HG03064 (cell line): ENCODE results near the gene CLDN17.

Experiments
- ATAC-seq: cut with Tn5 transposase; IDR thresholded peaks from one replicate; pipeline ENCODE4 v1.9.1; 2021; ENCODE audit warnings: low read depth; ENCODE audit not compliant: unreplicated experiment

Gene CLDN17, protein sequence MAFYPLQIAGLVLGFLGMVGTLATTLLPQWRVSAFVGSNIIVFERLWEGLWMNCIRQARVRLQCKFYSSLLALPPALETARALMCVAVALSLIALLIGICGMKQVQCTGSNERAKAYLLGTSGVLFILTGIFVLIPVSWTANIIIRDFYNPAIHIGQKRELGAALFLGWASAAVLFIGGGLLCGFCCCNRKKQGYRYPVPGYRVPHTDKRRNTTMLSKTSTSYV

DNA sequence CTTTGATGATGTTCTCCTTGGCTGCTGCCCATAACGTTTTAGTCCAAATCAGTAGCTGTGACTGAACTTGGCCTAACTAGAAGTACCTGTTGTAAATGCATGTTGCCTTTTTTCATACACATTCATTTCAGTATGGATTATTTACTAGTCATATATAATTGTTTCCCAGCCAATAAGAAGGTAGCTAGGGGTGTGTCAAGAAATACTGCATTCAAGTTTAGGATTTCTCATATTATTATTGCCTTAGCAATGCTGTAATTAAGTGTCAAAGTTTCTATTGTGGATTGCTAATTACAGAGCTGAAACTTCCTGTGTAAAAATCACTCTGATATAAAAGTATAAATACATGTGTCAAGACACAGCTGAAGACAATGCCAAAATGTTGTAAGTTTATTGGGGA, at the start of gene CLDN17:
TSS of gene CLDN17 (minus strand) at position 101 of the 400 bp plus-strand sequence. CDS start 188 bp downstream, outside the sequence.
- ATAC-seq = no peak

DNA sequence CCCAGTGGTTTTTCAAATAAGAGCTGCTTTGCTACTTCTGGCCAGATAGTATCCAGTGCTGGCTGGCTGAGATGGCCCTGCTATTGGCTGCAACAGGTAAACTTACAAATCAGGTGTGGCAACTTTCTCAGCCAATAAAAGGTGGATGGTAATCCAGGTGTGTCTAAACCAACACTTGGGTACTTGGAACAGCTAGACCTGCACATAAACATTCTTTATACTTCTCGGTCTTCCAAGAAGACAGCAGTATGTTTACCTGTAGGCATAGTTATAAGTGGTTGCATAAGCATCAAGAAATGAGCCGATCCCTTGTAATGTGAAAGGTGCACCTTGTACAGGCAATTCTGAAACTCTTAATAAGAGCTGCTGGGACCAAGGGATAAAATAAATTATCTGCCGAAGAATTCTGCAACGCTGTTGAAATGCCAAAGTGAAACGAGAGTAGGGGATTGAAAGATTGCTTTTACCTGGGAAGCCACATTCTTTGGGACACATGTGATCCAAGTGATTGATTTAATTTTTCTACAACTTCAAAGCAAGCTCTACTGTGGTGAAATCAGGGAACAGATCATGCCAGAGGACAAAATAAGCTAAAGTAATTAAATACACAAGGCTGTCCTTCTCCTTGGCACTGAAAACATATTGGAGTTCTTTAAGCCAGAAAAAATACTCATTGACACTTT, 49.6 kb upstream of the CLDN17 start, which contains the start of gene CLDN8:
TSS of gene CLDN8 (minus strand) at position 57 of the 683 bp plus-strand sequence. CDS start 172 bp downstream, outside the sequence.
- ATAC-seq = no peak

DNA sequence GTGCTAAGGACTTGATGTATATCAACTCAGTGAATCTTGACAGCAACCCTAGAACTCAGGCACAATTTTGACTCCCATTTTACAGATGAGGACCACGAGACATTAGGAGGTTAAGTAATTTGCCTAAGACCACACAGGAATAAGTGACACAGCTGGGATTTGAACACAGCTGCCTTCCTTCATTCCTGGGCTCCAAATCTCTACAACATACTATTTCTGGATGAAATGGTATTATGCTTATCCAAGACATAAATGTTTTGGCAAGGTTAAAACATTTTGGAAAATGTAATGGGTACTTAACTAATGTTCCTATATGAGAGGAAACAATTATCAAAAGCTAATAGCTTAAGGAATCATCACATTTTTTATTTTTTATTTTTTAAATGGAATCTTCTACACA, 44.5 kb upstream of the CLDN17 start:
- no peak for ATAC-seq

DNA sequence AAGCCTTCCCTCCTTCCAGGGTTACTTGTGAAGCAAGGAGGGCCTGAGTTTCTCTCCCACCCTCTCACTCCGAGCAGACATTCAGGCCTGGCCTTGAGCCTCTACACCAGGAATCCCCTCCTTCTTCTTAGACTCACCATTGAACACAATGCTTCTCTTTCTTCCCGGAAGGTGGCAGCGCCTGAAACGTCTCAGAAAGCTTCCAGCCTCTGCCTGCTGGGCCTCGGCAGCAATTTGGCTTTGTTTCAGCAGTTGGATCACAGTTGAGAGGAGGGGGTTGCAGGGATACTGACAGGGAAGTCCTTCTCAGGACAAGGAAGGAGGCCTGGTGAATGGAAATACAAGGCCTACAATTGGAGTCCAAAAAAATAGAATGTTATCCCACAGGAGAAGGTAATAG, 43.0 kb upstream of the CLDN17 start:
- no peak for ATAC-seq

DNA sequence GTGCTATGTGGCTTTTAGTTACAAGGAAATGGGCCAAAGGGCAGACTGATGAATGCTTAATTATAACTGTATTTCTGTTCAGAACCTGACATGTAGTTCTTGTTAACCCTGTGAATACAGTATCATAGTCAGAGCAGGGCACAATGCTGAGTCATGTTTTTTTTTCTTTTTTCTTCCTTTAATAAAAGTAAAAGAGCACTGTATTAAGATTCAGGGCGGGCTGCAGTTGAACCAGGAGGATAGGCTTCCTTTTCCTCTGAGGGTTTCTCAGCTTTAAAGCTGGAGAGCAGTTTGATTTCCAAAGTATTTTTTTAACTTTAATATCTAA, 40.6 kb upstream of the CLDN17 start:
- no peak for ATAC-seq

DNA sequence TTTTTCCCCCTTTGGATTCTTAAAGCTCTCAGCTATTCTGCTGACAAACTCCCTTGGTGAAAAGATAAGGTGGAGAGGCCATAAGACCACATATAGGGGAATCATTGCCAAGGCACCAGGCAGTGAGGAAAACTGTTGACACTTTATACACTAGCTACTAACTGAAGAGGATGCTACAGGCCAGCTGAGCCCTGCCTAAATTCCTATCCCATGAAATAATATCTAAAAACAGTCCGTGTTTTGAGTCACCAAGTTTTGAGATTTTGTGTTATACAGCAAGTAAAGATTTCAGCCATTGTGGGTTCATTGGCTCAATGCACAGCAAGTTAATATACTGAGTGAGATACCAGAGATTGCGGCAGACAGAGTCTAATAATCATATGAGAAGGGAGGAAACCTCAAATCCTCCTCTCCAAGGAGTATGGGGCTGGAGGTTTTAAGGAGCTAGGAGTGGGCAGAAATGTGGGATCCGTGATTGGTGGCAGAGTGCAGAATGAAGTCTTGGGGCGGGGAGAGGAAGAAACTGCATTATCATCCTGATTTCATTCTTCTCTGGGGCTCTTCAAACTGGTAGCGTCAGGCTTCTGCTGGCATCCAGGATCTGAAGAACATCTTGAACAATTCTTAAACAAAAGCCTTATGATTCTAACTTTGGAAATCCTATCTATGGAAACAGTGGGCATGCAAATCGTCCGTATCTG, 40.1 kb upstream of the CLDN17 start:
- no peak for ATAC-seq

DNA sequence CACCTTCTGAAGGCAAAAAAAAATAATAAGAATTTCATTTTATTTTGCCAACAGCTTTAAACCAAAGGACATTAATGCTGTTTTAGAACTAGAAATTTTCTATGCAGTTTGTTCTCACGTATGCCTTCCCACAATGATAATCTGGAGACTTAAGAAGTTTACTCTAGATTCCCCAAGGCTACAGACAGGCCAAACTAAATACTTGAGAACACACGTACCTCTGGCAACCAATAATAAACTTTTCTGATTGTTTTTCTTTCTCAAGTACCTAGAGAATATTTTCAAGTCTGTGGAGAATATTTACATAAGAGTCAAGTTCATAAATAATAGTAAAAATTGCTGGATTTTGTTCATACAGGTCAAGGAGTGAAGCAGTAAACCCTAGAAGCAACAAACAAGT, 33.4 kb upstream of the CLDN17 start:
- no peak for ATAC-seq

DNA sequence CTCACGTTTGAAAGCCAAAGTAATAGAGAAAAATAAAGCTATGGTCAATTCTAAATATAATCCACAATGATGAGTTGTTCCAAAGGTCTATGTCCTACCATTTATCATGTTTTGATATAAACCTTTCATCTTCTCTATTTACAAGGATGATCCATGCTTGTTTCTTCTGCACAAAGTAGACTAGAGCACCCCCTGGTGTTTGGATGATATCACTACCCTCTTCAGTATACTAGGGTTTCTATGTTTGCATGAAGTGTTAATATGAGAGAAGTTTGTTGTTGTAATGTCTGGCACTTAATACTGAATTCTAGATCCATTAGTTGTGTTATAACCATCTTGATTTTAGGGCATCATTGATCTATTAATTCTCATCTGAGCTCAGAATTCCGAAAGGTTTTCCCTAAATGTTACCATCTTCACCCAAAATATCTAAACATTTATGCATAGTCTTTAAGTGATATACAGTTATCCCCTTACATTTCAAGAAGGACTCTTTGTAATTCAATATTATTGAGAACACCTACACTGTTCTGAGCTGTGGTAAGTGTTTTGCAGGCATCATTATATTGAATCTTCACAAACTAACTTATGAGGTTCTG, 28.2 kb upstream of the CLDN17 start:
- ATAC-seq = no peak

DNA sequence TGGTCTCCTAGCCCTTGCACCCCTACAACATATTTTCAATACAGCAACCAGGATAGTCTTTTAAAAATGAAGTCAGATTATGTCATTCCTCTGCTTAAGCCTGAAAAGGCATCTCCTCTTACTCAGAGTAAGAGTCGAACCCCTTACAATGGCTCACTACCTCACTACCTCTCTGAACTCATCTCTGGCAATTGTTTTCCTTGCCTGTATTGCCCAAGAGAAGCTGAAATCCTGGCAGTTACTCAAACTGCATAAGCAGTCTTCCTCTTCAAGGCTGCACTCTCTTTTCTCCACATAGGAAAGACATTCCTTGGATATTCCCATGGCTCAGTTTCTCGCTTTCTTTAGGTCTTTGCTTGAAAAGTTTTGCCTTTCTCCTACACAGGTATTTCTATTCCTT, 26.6 kb upstream of the CLDN17 start:
- no peak for ATAC-seq

DNA sequence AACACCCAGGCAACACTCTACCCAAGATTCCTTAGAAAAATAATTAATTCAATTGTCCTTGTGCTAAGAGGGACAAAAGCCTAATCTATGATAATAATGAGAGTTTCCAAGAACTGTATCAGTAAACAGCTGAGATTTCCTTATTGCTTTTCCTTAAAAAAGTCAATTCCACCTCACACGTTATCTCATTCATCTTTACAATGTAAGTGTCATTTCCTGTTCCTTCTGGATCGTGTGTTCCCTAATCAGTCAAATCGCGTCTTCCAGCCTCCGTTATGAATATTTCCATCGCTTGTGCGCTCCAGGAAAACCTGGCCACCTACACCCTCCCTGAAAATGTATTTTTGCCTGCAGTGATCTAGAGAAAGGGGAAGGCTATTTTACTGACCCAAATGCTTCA, 23.9 kb upstream of the CLDN17 start:
- ATAC-seq = no peak

DNA sequence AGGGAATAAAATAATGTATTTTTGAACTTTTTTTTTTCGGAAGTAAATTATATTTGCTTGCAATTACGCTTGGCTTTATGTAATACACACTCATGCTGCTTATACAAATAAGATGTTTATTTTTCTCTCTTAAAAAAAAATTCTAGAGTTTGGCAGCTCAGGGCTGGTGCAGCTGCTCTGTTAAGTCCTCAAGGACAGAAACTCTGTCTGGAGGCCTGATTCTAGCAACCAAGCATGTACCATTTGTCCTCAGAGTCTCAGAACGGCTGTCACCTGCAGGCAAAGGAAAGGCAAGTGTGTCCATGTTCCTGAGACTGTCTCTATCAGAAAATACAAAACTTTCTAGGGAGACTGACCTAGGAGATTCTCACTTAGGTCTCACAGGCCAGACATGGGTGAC, 23.2 kb upstream of the CLDN17 start:
- no peak for ATAC-seq

DNA sequence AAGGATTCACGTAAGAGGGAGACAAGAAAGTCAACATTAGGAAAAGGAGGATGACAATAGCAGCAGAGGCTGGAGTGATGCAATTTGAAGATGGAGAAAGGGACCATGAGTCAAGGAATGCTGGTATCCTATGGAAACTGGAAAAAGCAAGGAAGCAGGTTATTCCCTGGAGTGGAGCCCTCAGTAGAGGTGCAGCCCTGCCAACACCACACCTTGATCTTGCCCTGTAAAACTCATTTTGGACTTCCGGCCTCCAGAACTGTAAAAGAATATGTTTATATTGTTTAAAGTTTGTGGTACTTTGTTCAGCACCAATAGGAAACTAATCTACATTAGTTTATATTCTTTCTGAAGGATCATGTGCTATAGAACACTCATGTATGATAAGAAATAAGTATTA, 19.6 kb upstream of the CLDN17 start:
- no peak for ATAC-seq

DNA sequence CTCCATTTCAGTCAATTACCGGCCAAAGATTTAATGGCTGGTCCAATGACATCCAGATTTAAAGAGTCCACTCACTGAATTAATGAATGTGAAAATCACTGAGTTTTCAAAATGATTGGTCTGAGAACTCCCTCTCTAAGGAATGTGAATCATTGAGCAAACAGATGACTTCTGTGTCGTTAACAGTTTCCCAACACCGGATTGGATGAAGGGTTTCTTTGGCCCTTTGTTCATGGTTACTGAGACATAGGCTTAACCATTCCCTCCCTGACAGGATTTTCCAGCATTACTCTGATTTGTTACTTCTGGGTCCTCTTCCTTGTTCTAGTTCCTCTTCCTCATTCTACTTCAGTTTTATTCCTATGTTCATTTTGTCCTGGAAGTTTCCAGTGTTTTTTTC, 1.5 kb upstream of the CLDN17 start:
- ATAC-seq = no peak

DNA sequence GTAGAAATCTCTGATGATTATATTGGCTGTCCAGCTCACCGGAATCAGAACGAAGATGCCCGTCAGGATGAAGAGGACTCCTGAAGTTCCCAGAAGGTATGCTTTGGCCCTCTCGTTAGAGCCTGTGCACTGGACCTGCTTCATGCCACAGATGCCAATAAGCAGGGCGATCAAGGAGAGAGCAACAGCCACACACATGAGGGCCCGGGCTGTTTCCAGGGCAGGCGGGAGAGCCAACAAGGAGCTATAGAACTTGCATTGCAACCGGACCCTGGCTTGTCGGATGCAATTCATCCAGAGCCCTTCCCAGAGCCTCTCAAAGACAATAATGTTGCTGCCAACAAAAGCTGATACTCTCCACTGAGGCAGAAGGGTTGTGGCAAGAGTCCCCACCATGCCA, 434 bp downstream of the CLDN17 start:
- ATAC-seq = no peak

DNA sequence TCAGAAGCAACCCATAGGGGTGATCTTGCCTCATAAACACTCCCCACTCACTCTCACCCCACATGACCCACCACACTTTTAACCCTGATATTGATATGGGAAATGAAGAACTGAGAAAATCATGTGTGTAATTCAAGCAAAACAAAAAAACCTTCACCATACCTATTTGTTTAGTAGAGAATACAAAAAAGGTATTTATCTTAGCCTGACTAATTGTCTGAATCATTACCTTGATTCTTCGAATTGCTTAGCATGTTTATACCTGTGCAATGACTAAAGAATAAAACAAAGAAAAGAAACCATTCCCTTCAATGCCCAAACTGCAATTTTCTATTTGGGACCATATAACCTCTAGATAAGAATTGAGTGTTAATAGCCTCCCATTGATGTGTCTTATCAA, 1.8 kb downstream of the CLDN17 start:
- no peak for ATAC-seq

DNA sequence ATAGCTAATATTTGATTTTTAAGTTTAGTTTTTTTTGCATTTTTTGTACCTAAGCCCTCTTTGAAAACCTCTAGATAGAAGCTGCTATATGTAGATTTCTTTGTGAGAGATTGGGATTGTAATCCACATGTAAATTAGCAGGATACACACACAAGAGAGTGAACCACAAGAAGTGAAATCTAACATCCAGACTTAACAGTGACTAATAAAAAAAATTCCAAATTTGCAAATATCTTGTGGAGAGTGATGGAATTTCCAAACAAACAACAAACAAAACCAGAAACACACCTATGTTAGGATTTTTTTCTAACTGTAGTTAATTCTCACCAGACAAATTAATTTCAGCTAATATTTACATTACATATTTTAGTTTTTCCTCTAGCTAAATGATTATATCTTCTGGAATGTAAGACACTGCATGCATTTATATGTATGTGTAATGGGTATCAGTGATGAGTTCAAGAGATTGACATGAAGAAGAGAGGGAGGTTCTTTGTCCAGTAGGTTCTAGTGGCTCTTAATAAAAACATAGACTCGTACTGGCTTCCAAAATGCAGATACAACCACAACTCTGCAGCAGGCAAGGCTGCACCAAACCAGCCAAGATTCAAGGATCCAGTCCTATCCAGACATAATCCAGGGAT, 12.8 kb downstream of the CLDN17 start:
- ATAC-seq = no peak

DNA sequence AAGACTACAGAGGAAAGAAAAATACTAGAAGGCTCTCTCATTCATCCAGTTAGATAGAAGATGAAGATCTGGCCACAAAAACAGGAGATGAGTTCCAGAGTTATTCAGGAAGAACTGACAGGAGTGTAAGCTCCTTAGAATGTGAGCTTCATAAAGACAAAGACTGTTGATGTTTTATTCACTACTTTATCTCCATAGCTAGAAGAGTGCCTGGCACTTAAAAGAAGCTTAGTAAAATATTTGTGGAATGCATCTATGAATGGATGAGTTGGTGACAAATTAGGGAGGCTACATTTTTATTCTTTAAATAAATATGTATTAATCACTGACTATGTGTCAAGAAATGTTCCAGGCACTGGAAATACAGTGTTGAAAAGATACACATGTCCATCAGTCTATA, 13.8 kb downstream of the CLDN17 start:
- ATAC-seq = no peak

DNA sequence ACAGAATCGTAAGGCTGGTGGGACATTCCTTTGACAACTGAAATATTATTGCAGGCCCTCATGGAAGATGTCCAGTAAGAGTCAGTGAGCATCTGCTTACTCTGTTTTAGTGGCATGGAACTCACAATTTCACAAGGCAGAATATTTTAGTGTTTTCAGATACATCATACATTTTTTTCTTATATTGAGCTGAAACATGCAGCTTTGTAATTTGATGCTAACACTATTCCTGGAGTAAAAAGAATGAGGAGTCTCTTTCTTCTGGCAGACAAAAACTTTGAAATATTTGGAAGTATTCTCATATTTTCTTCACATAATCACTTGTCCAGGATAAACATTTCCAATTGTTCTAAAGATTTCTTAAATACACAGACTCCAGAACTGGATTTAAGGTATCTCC, 17.7 kb downstream of the CLDN17 start:
- ATAC-seq = no peak

DNA sequence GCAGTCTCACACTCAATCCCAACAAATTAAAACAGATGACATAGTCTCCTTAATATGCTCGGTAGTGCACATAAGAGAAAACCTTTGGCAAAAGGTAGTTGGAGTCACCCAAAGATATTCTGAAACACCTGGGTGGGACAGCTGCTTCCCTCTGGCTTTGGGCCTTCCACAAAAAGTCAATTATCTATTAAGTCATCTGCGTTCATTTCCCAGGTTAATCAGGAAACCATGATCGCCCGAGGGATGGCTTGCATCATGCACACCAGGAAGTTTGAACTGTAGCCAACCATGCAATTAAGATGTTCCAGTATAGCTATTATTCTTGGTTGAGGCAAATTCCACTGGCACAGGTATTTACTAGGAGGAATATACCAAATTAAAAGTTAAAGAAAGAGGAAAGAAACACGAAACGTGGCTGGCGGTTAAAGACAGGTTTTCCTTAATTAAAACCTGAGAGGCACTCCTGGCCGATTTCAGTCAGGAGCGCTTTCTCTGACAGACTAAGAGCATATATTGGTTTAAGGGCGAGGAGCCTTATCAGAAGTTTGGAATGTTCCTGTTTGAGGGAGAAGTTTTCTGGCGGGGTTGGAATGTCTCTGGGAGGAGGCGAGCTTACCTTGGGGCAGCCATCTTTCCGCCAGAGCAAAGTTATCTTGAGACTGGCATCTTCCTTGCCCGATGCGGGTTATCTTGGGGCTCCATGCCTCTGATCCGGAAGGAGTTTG, 19.9 kb downstream of the CLDN17 start:
- ATAC-seq = no peak

DNA sequence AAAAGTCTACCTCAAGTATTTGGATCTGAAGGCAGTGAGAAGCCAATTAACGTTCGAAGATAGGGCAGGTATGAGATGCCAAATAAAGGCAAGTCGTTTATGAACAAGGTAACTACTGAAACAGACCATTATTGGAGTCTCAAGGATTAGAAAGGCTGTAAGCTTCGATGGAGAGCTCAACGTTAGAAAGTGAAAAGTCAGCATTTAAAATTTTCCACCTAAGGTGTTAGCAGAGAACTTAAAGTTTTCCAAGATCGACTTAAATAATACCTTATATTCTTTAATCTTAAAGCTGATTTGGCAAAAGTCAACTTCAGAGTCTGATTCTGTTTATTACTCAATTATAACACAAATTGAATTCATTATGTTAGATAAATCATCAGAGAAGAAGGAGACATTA, 28.1 kb downstream of the CLDN17 start:
- ATAC-seq = no peak
